ENCODE measurements around the gene MED13L.

The MED13L gene

GRCh38 chr12:116066381-116067230, 210.9 kb downstream of the MED13L start:
- TF ChIP-seq REST (IDR thresholded peaks at IDR 0.05; ENCODE audit: insufficient read depth in 1 of 2, low read depth in 2 of 2, low read length in 2 of 2) (no peak), TAF1 (IDR thresholded peaks at IDR 0.05; ENCODE audit: borderline replicate concordance, insufficient read depth, low read length) (no peak), POLR2AphosphoS5 (IDR thresholded peaks at IDR 0.05; ENCODE audit: low read depth, low read length) (no peak), SIN3A (IDR thresholded peaks at IDR 0.05; ENCODE audit: borderline replicate concordance, insufficient read depth, low read length) (no peak), FOXP2 (optimal IDR thresholded peaks at IDR 0.05; ENCODE audit: borderline replicate concordance, extremely low read depth, extremely low read length, insufficient read depth) (no peak)

GRCh38 chr12:116065606-116066005, 211.9 kb downstream of the MED13L start:
- no peak for TF ChIP-seq FOXP2 (optimal IDR thresholded peaks at IDR 0.05; ENCODE audit: borderline replicate concordance, extremely low read depth, extremely low read length, insufficient read depth)
- TF ChIP-seq REST (IDR thresholded peaks at IDR 0.05; ENCODE audit: insufficient read depth in 1 of 2, low read depth in 2 of 2, low read length in 2 of 2), result no peak
- TF ChIP-seq TAF1 (IDR thresholded peaks at IDR 0.05; ENCODE audit: borderline replicate concordance, insufficient read depth, low read length), result no peak
- TF ChIP-seq POLR2AphosphoS5 (IDR thresholded peaks at IDR 0.05; ENCODE audit: low read depth, low read length), result no peak
- no peak for TF ChIP-seq SIN3A (IDR thresholded peaks at IDR 0.05; ENCODE audit: borderline replicate concordance, insufficient read depth, low read length)

GRCh38 chr12:116064493-116064892, 213.0 kb downstream of the MED13L start:
- TF ChIP-seq REST (IDR thresholded peaks at IDR 0.05; ENCODE audit: insufficient read depth in 1 of 2, low read depth in 2 of 2, low read length in 2 of 2) (no peak), TAF1 (IDR thresholded peaks at IDR 0.05; ENCODE audit: borderline replicate concordance, insufficient read depth, low read length) (no peak), SIN3A (IDR thresholded peaks at IDR 0.05; ENCODE audit: borderline replicate concordance, insufficient read depth, low read length) (no peak), FOXP2 (optimal IDR thresholded peaks at IDR 0.05; ENCODE audit: borderline replicate concordance, extremely low read depth, extremely low read length, insufficient read depth) (no peak), POLR2AphosphoS5 (IDR thresholded peaks at IDR 0.05; ENCODE audit: low read depth, low read length) (no peak)

GRCh38 chr12:116062698-116063097, 214.8 kb downstream of the MED13L start:
- TF ChIP-seq TAF1 (IDR thresholded peaks at IDR 0.05; ENCODE audit: borderline replicate concordance, insufficient read depth, low read length), result no peak
- no peak for TF ChIP-seq REST (IDR thresholded peaks at IDR 0.05; ENCODE audit: insufficient read depth in 1 of 2, low read depth in 2 of 2, low read length in 2 of 2)
- TF ChIP-seq POLR2AphosphoS5 (IDR thresholded peaks at IDR 0.05; ENCODE audit: low read depth, low read length), result no peak
- TF ChIP-seq SIN3A (IDR thresholded peaks at IDR 0.05; ENCODE audit: borderline replicate concordance, insufficient read depth, low read length), result no peak
- TF ChIP-seq FOXP2 (optimal IDR thresholded peaks at IDR 0.05; ENCODE audit: borderline replicate concordance, extremely low read depth, extremely low read length, insufficient read depth), result no peak

Measured in PFSK-1 (cell line).